OCI-LY7 (cell line): ENCODE data around the gene POP5. TPM values are rescaled to one million over a fixed set of nuclear protein-coding genes. Genes with fewer than 3 reads are reported as not detected.
"Not testable (repeated sequence)": the region's sequence is repeated elsewhere in the genome, so short reads cannot be mapped to it uniquely, and the experiment has no call there.

Experiments used
- BruUV-seq: library from RNA; stranded (reverse); fragments of 400-500 nt; replicated peaks from 2 replicates; lab custom pipeline; 2021; lab: Mats Ljungman, UMichigan
- CTCF ChIA-PET: fragments of 300-600 bp; sonication (Branson Sonifier 250); formaldehyde crosslinking; loops from one replicate; lab custom pipeline; 2022; ENCODE audit warnings: antibody characterized with exemption; ENCODE audit not compliant: unreplicated experiment; lab: Charles Lee
- POLR2A ChIA-PET: fragments of 300-600 bp; sonication (Branson Sonifier 250); formaldehyde crosslinking; loops from one replicate; lab custom pipeline; 2022; ENCODE audit warnings: antibody characterized with exemption; lab: Charles Lee
- DNase-seq: peaks from one replicate; pipeline ENCODE4 v3.0.0-alpha.2; 2015; ENCODE audit warnings: low spot score
- H2AFZ ChIP-seq: fragments of 200-600 bp; sonication (generic), shearing (Covaris generic); 2 replicates; pipeline ENCODE4 v1.6.1; 2014; ENCODE audit warnings: mild to moderate bottlenecking, antibody characterized with exemption, low read length, moderate library complexity
- H3K27ac ChIP-seq: fragments of 200-600 bp; sonication (generic); 2 replicates; pipeline ENCODE4 v1.5.1; 2014; ENCODE audit warnings: mixed run types, low read depth, mild to moderate bottlenecking, moderate library complexity, low read length, inconsistent platforms; ENCODE audit not compliant: poor library complexity, severe bottlenecking
- H3K36me3 ChIP-seq: fragments of 200-600 bp; sonication (generic); 2 replicates; pipeline ENCODE4 v1.6.1; 2014; ENCODE audit warnings: mild to moderate bottlenecking, antibody characterized with exemption, low read length, moderate library complexity, mixed read lengths; ENCODE audit not compliant: insufficient read depth
- H3K4me1 ChIP-seq: fragments of 200-600 bp; sonication (generic); 2 replicates; pipeline ENCODE4 v1.5.1; 2014; ENCODE audit warnings: mild to moderate bottlenecking, low read length; ENCODE audit not compliant: insufficient read depth, poor library complexity, severe bottlenecking
- H3K4me2 ChIP-seq: fragments of 200-600 bp; sonication (generic); 2 replicates; pipeline ENCODE4 v1.6.1; 2014; ENCODE audit warnings: mild to moderate bottlenecking, low read length
- H3K4me3 ChIP-seq: fragments of 200-600 bp; sonication (generic); 2 replicates; pipeline ENCODE4 v1.5.1; 2014; ENCODE audit warnings: mild to moderate bottlenecking, low read depth, low read length; ENCODE audit not compliant: poor library complexity, severe bottlenecking
- H3K79me2 ChIP-seq: fragments of 200-600 bp; sonication (generic); 2 replicates; pipeline ENCODE4 v1.6.1; 2016; ENCODE audit warnings: low read depth, mild to moderate bottlenecking, low read length, moderate library complexity, mixed read lengths; ENCODE audit not compliant: insufficient read depth
- H3K9me2 ChIP-seq: fragments of 200-600 bp; sonication (generic); 2 replicates; pipeline ENCODE4 v1.6.1; 2016; ENCODE audit warnings: mild to moderate bottlenecking, low read length, mixed read lengths; ENCODE audit not compliant: insufficient read depth
- H3K9me3 ChIP-seq: fragments of 200-600 bp; sonication (generic); 2 replicates; pipeline ENCODE4 v1.6.1; 2014; ENCODE audit warnings: mild to moderate bottlenecking, mixed run types, low read length, mixed read lengths
- H4K20me1 ChIP-seq: fragments of 200-600 bp; sonication (generic); 2 replicates; pipeline ENCODE4 v1.6.1; 2014; ENCODE audit warnings: mild to moderate bottlenecking, antibody characterized with exemption, low read length, moderate library complexity, mixed read lengths; ENCODE audit not compliant: insufficient read depth
- CTCF ChIP-seq: fragments of 200-600 bp; sonication (generic); conservative IDR thresholded peaks from 2 replicates; pipeline ENCODE4 v1.5.1; 2014; ENCODE audit warnings: mild to moderate bottlenecking, antibody characterized with exemption, low read length, moderate library complexity, mixed read lengths
- EZH2phosphoT487 ChIP-seq: fragments of 200-600 bp; sonication (generic); IDR thresholded peaks from 2 replicates; pipeline ENCODE4 v1.6.1; 2018; ENCODE audit warnings: low read depth, borderline replicate concordance, mild to moderate bottlenecking, mixed run types, antibody characterized with exemption, low read length, moderate library complexity, mixed read lengths
- intact Hi-C: fragments of 100-400 bp; cut with micrococcal nuclease; formaldehyde crosslinking; loops from one replicate; pipeline ENCODE4 v1.10.0; 2022; ENCODE audit not compliant: unreplicated experiment
- total RNA-seq, 2 experiments: library from RNA; depleted of rRNA in 1 of 2; stranded (reverse); fragments of >200 nt in 1 of 2; shearing (Covaris generic) in 1 of 2; gene quantifications; 2 replicates each; pipeline ENCODE4 v1.2.3, GENCODE V29; 2014 to 2022

The POP5 gene
- total RNA-seq, 2 experiments from 2014 or later: 61.8 to 65.8 TPM

GRCh38 chr12:120618954-120619615 lies 37.9 kb upstream of the POP5 start:
- H3K4me1 ChIP-seq: peaks cover 4% of the 10 kb centered on the region
- no peaks in the 10 kb centered on the region for H3K36me3 ChIP-seq
- TF ChIP-seq CTCF: no peak
- TF ChIP-seq EZH2phosphoT487: no peak
- no peak overlapping the region for H2AFZ ChIP-seq
- H3K9me3 ChIP-seq: no peaks in the 10 kb centered on the region
- CTCF ChIA-PET: no interaction called here
- no peaks in the 10 kb centered on the region for H3K79me2 ChIP-seq
- no peak overlapping the region for H3K4me3 ChIP-seq
- BruUV-seq: no TSS peak
- DNase-seq: no peak
- H3K9me2 ChIP-seq: no peaks in the 10 kb centered on the region
- no peak overlapping the region for H3K27ac ChIP-seq
- POLR2A ChIA-PET: interaction anchor here (0.6 kb wide), 1 partner anchor 1024 kb away, joined by 12 read pairs; no protein-coding TSS in a partner anchor
- H3K4me2 ChIP-seq: no peak overlapping the region
- no peaks in the 10 kb centered on the region for H4K20me1 ChIP-seq
- intact Hi-C loops: no loop called here

DNA sequence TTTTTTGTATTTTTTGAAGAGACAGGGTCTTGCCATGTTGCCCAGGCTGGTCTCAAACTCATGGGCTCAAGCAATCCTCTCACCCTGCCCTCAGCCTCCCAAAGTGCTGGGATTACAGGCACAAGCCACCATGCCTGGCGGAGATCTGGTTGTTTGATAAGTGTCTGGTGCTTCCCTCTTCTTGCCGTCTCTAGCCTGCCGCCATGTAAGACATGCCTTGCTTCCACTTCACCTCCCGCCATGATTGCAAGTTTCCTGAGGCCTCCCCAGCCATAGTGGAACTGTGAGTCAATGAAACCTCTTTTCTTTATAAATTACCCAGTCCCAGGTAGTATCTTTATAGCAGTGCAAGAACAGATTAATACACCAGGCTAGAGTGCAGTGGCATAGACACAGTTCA lies 36.6 kb upstream of the POP5 start:
- intact Hi-C loops, H4K20me1 ChIP-seq, CTCF ChIA-PET, H3K4me1 ChIP-seq, H3K79me2 ChIP-seq, H3K4me3 ChIP-seq, H3K4me2 ChIP-seq, BruUV-seq, H3K9me2 ChIP-seq, DNase-seq, H3K9me3 ChIP-seq, POLR2A ChIA-PET, H3K36me3 ChIP-seq, H2AFZ ChIP-seq, H3K27ac ChIP-seq: not testable (repeated sequence)

GRCh38 chr12:120617193-120617592 lies 36.0 kb upstream of the POP5 start:
- BruUV-seq, POLR2A ChIA-PET, H3K4me2 ChIP-seq, DNase-seq, CTCF ChIA-PET, H4K20me1 ChIP-seq, H3K27ac ChIP-seq, H3K4me3 ChIP-seq, H2AFZ ChIP-seq, H3K4me1 ChIP-seq, H3K79me2 ChIP-seq, H3K36me3 ChIP-seq, H3K9me2 ChIP-seq, H3K9me3 ChIP-seq, intact Hi-C loops: not testable (repeated sequence)
